Fibroblast of lung (primary cell): ENCODE data around the gene ARHGEF16. TPM values are rescaled to one million over a fixed set of nuclear protein-coding genes. Genes with fewer than 3 reads are reported as not detected.

Source experiments
- DNase-seq, 2 donors: peaks; one replicate each; pipeline versions ENCODE4 v3.0.0 to v3.0.0-alpha.2; 2010; ENCODE audit warnings: low read depth in 2 of 2
- H2AFZ ChIP-seq: 2 replicates; pipeline ENCODE4 v1.5.1; 2012; ENCODE audit warnings: low read length, control low read depth, inconsistent platforms
- H3K27ac ChIP-seq: 2 replicates; pipeline ENCODE4 v1.5.1; 2011; ENCODE audit warnings: low read length, control low read depth; ENCODE audit not compliant: insufficient read depth
- H3K27me3 ChIP-seq: 2 replicates; pipeline ENCODE4 v1.5.1; 2011; ENCODE audit warnings: mild to moderate bottlenecking, low read length; ENCODE audit not compliant: control insufficient read depth, insufficient read depth
- H3K36me3 ChIP-seq: 2 replicates; pipeline ENCODE4 v1.5.1; 2011; ENCODE audit warnings: low read length; ENCODE audit not compliant: control insufficient read depth, insufficient read depth
- H3K4me1 ChIP-seq: 2 replicates; pipeline ENCODE4 v1.5.1; 2011; ENCODE audit warnings: low read length; ENCODE audit not compliant: control insufficient read depth, insufficient read depth; ENCODE audit errors: extremely low read depth
- H3K4me2 ChIP-seq: 2 replicates; pipeline ENCODE4 v1.5.1; 2011; ENCODE audit warnings: low read length, control low read depth; ENCODE audit not compliant: insufficient read depth; ENCODE audit errors: extremely low read depth
- H3K4me3 ChIP-seq, 4 experiments: fragments of 200-600 bp in 1 of 4; sonication (generic) in 1 of 4; replicated peaks in 1 of 4; 2 replicates each; pipeline ENCODE4 v1.5.1; 2011 to 2016; ENCODE audit warnings: low read length in 4 of 4, low read depth in 3 of 4, mild to moderate bottlenecking in 3 of 4, control low read depth in 2 of 4, inconsistent platforms in 1 of 4, mixed read lengths in 1 of 4; ENCODE audit not compliant: insufficient read depth in 1 of 4; ENCODE audit errors: control extremely low read depth in 1 of 4
- H3K79me2 ChIP-seq: 2 replicates; pipeline ENCODE4 v1.5.1; 2012; ENCODE audit warnings: mild to moderate bottlenecking, low read length, inconsistent platforms; ENCODE audit not compliant: control insufficient read depth, insufficient read depth
- H3K9ac ChIP-seq: 2 replicates; pipeline ENCODE4 v1.5.1; 2011; ENCODE audit warnings: mild to moderate bottlenecking, low read length, control low read depth; ENCODE audit not compliant: insufficient read depth
- H3K9me3 ChIP-seq: 2 replicates; pipeline ENCODE4 v1.5.1; 2012; ENCODE audit warnings: low read depth, low read length; ENCODE audit not compliant: control insufficient read depth, insufficient read depth
- H4K20me1 ChIP-seq: 2 replicates; pipeline ENCODE4 v1.5.1; 2011; ENCODE audit warnings: low read length; ENCODE audit not compliant: control insufficient read depth, insufficient read depth; ENCODE audit errors: extremely low read depth
- EZH2 ChIP-seq: IDR thresholded peaks from 2 replicates; pipeline ENCODE4 v1.5.1; 2012; ENCODE audit warnings: low read length, control low read depth, mild to moderate bottlenecking; ENCODE audit errors: missing control alignments
- polyA plus RNA-seq, 2 donors: library from polyadenylated mRNA; depleted of rRNA in 1 of 2; stranded (reverse) in 1 of 2; unstranded in 1 of 2; fragments of >200 nt; gene quantifications; 2 replicates each; pipeline ENCODE4 v1.2.1, GENCODE V29; 2011 to 2012; ENCODE audit warnings: missing spikeins in 1 of 2
- total RNA-seq: library from RNA; depleted of rRNA; stranded (reverse); fragments of >200 nt; gene quantifications from 2 replicates; pipeline ENCODE4 v1.2.1, GENCODE V29; 2014
- TF ChIP-seq, protein P1 (sequence below), 2 donors: IDR thresholded peaks in 1 of 2; conservative IDR thresholded peaks in 1 of 2; 1 replicate in 1 of 2; 2 replicates in 1 of 2; pipeline ENCODE4 v1.5.1; 2011 to 2012; ENCODE audit warnings: low read length in 2 of 2, control low read depth in 1 of 2, inconsistent platforms in 1 of 2, low read depth in 1 of 2, mild to moderate bottlenecking in 1 of 2

The ARHGEF16 gene
- total and polyA plus RNA-seq, 2 donors (not counting 1 experiment from before 2014, with no cell fraction given): 0.02 to 0.17 TPM

GRCh38 chr1:3497521-3497920, 43.1 kb downstream of the ARHGEF16 start:
- no peaks in the 10 kb centered on the region for H3K9me3 ChIP-seq
- H3K4me2 ChIP-seq: no peak overlapping the region
- no peak overlapping the region for H3K27ac ChIP-seq
- H3K9ac ChIP-seq: no peak overlapping the region
- H3K4me3 ChIP-seq: no peak overlapping the region
- no peaks in the 10 kb centered on the region for H4K20me1 ChIP-seq
- no peaks in the 10 kb centered on the region for H3K4me1 ChIP-seq
- no peak for TF ChIP-seq EZH2
- no peaks in the 10 kb centered on the region for H3K79me2 ChIP-seq
- H3K36me3 ChIP-seq: no peaks in the 10 kb centered on the region
- no peak overlapping the region for H2AFZ ChIP-seq
- no peak for DNase-seq
- H3K27me3 ChIP-seq: no peaks in the 10 kb centered on the region

DNA sequence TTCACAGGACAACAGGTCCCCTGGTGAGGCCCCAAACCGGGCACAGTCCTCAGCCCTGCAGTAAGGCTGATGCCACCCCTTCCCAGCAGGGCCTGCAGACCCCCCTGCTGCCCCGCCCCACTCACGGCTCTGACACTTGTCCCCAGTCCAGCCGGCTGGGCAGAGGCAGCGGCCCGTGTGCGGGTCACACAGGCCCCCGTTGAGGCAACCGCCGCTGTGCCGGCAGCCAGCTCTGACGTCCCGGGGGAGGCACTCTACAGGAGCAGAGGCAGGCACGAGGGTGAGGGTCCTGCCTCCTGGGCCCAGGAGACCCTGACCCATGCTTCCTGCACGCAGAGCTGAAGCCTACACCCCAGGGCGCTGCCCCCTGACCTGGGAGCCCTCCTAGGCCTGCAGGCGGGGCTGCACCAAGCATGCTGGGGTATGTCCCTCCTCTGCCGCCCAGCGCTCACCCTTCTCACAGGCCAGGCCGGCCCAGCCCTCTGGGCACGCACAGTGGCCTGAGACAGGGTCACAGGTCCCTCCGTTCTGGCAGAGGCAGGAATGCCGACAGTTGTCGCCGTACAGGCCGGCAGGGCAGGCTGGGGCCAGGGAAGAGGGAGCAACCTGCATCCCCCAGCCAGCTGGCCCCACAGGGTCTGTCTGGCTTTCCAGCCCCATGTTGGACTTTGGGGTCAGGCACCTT, 43.9 kb downstream of the ARHGEF16 start:
- Histone ChIP-seq H3K27me3 (no peaks in the 10 kb centered on the region), H3K9me3 (no peaks in the 10 kb centered on the region), H3K9ac (no peak overlapping the region), H3K4me2 (no peak overlapping the region), H3K4me1 (no peaks in the 10 kb centered on the region), H4K20me1 (no peaks in the 10 kb centered on the region), H3K79me2 (no peaks in the 10 kb centered on the region), H2AFZ (no peak overlapping the region), H3K4me3 (no peak overlapping the region), H3K27ac (no peak overlapping the region), H3K36me3 (no peaks in the 10 kb centered on the region)
- TF ChIP-seq, protein P1, sequence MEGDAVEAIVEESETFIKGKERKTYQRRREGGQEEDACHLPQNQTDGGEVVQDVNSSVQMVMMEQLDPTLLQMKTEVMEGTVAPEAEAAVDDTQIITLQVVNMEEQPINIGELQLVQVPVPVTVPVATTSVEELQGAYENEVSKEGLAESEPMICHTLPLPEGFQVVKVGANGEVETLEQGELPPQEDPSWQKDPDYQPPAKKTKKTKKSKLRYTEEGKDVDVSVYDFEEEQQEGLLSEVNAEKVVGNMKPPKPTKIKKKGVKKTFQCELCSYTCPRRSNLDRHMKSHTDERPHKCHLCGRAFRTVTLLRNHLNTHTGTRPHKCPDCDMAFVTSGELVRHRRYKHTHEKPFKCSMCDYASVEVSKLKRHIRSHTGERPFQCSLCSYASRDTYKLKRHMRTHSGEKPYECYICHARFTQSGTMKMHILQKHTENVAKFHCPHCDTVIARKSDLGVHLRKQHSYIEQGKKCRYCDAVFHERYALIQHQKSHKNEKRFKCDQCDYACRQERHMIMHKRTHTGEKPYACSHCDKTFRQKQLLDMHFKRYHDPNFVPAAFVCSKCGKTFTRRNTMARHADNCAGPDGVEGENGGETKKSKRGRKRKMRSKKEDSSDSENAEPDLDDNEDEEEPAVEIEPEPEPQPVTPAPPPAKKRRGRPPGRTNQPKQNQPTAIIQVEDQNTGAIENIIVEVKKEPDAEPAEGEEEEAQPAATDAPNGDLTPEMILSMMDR (conservative IDR thresholded peaks at IDR 0.05 in 1 of 2, IDR thresholded peaks at IDR 0.05 in 1 of 2; ENCODE audit: low read depth in 1 of 2, low read length in 2 of 2): no peak
- no peak for DNase-seq

GRCh38 chr1:3498986-3499385, 44.5 kb downstream of the ARHGEF16 start:
- Histone ChIP-seq H3K79me2 (no peaks in the 10 kb centered on the region), H3K4me2 (no peak overlapping the region)
- DNase-seq: no peak

More at GRCh38 chr1:3498986-3499385, 44.5 kb downstream of the ARHGEF16 start:
- Histone ChIP-seq H3K9ac (no peak overlapping the region), H3K4me3 (no peak overlapping the region), H2AFZ (no peak overlapping the region), H3K27me3 (no peaks in the 10 kb centered on the region), H3K9me3 (no peaks in the 10 kb centered on the region), H4K20me1 (no peaks in the 10 kb centered on the region), H3K36me3 (no peaks in the 10 kb centered on the region), H3K27ac (no peak overlapping the region), H3K4me1 (no peaks in the 10 kb centered on the region)
- TF ChIP-seq, protein P1 (conservative IDR thresholded peaks at IDR 0.05 in 1 of 2, IDR thresholded peaks at IDR 0.05 in 1 of 2; ENCODE audit: low read depth in 1 of 2, low read length in 2 of 2): no peak
- TF ChIP-seq EZH2: no peak
